IMR-90 (cell line): ENCODE results near the gene RNF215. TPM values are rescaled to one million over a fixed set of nuclear protein-coding genes. Genes with fewer than 3 reads are reported as not detected.

Experiments used
- ATAC-seq: fragments of 200-7000 bp; cut with Tn5 transposase; 2 replicates; pipeline ENCODE4 v1.9.1; 2020; ENCODE audit warnings: low read depth, mild to moderate bottlenecking, moderate library complexity
- BruUV-seq: library from RNA; stranded (reverse); fragments of 400-500 nt; replicated peaks from 2 replicates; lab custom pipeline; 2021; lab: Mats Ljungman, UMichigan
- CTCF ChIA-PET: fragments of 300-600 bp; formaldehyde crosslinking; extraction: SDS; loops from one replicate; lab custom pipeline; 2021; ENCODE audit warnings: antibody characterized with exemption; lab: Yijun Ruan, JAX
- POLR2A ChIA-PET: fragments of 300-600 bp; sonication (Branson Sonifier 250); formaldehyde crosslinking; loops from one replicate; lab custom pipeline; 2022; ENCODE audit warnings: antibody characterized with exemption; ENCODE audit not compliant: unreplicated experiment; lab: Charles Lee
- DNase-seq: peaks from one replicate; pipeline ENCODE4 v3.0.0; 2013
- H2AFZ ChIP-seq: replicated peaks from 2 replicates; pipeline ENCODE3; 2013; ENCODE audit warnings: low read length, mild to moderate bottlenecking; ENCODE audit not compliant: poor library complexity
- H2AK5ac ChIP-seq: 2 replicates; pipeline ENCODE4 v1.6.1; 2013; ENCODE audit warnings: low read depth, low read length, inconsistent platforms
- H2AK9ac ChIP-seq: replicated peaks from 2 replicates; pipeline ENCODE3; 2013; ENCODE audit warnings: mild to moderate bottlenecking, low read depth, low read length, moderate library complexity; ENCODE audit not compliant: poor library complexity
- H2BK120ac ChIP-seq: 2 replicates; pipeline ENCODE4 v1.6.1; 2013; ENCODE audit warnings: low read depth, low read length, inconsistent platforms
- H2BK15ac ChIP-seq: 3 replicates; pipeline ENCODE4 v1.6.1; 2013; ENCODE audit warnings: low read depth, low read length, inconsistent platforms
- H2BK20ac ChIP-seq: 2 replicates; pipeline ENCODE4 v1.6.1; 2013; ENCODE audit warnings: low read depth, mild to moderate bottlenecking, inconsistent platforms, low read length, moderate library complexity
- H2BK5ac ChIP-seq: 2 replicates; pipeline ENCODE4 v1.6.1; 2013; ENCODE audit warnings: mild to moderate bottlenecking, low read depth, low read length, inconsistent platforms; ENCODE audit not compliant: poor library complexity, severe bottlenecking
- H3K14ac ChIP-seq: replicated peaks from 2 replicates; pipeline ENCODE4 v1.6.1; 2013; ENCODE audit warnings: low read depth, low read length, inconsistent platforms
- H3K18ac ChIP-seq: 2 replicates; pipeline ENCODE4 v1.6.1; 2013; ENCODE audit warnings: low read depth, low read length, control low read depth
- H3K23ac ChIP-seq: 2 replicates; pipeline ENCODE4 v1.6.1; 2013; ENCODE audit warnings: low read depth, low read length, inconsistent platforms
- H3K27ac ChIP-seq: 2 replicates; pipeline ENCODE4 v1.5.1; 2013; ENCODE audit warnings: mild to moderate bottlenecking, control low read depth, low read length; ENCODE audit not compliant: insufficient read depth
- H3K27me3 ChIP-seq: 2 replicates; pipeline ENCODE4 v1.6.1; 2013; ENCODE audit warnings: low read length; ENCODE audit not compliant: control insufficient read depth, insufficient read depth
- H3K36me3 ChIP-seq: 2 replicates; pipeline ENCODE4 v1.6.1; 2013; ENCODE audit warnings: low read length, mixed read lengths; ENCODE audit not compliant: control insufficient read depth, insufficient read depth
- H3K4ac ChIP-seq: 2 replicates; pipeline ENCODE4 v1.6.1; 2013; ENCODE audit warnings: low read depth, low read length, inconsistent platforms
- H3K4me1 ChIP-seq: 2 replicates; pipeline ENCODE4 v1.6.1; 2013; ENCODE audit warnings: low read length, mixed read lengths; ENCODE audit not compliant: control insufficient read depth, insufficient read depth
- H3K4me2 ChIP-seq: 2 replicates; pipeline ENCODE4 v1.6.1; 2013; ENCODE audit warnings: low read depth, mild to moderate bottlenecking, control low read depth, low read length, moderate library complexity
- H3K4me3 ChIP-seq: 2 replicates; pipeline ENCODE4 v1.5.1; 2013; ENCODE audit warnings: low read depth, mild to moderate bottlenecking, control low read depth, low read length, moderate library complexity; ENCODE audit not compliant: insufficient read depth
- H3K56ac ChIP-seq: 2 replicates; pipeline ENCODE4 v1.6.1; 2013; ENCODE audit warnings: low read length, inconsistent platforms; ENCODE audit not compliant: insufficient read depth; ENCODE audit errors: extremely low read depth
- H3K79me1 ChIP-seq, 2 experiments: 2 replicates each; pipeline ENCODE4 v1.6.1; 2013; ENCODE audit warnings: low read length in 2 of 2, inconsistent platforms in 1 of 2, low read depth in 1 of 2
- H3K9ac ChIP-seq: 2 replicates; pipeline ENCODE4 v1.6.1; 2013; ENCODE audit warnings: low read depth, low read length, control low read depth
- H3K9me1 ChIP-seq: 2 replicates; pipeline ENCODE4 v1.6.1; 2013; ENCODE audit warnings: low read length, inconsistent platforms; ENCODE audit not compliant: insufficient read depth
- H3K9me3 ChIP-seq: 2 replicates; pipeline ENCODE4 v1.6.1; 2013; ENCODE audit warnings: low read length; ENCODE audit not compliant: control insufficient read depth, insufficient read depth
- H4K20me1 ChIP-seq: 2 replicates; pipeline ENCODE4 v1.6.1; 2013; ENCODE audit warnings: low read length, inconsistent platforms; ENCODE audit not compliant: insufficient read depth
- H4K5ac ChIP-seq: 2 replicates; pipeline ENCODE4 v1.6.1; 2013; ENCODE audit warnings: mild to moderate bottlenecking, low read depth, low read length, control low read depth
- H4K8ac ChIP-seq, 2 experiments: 2 replicates each; pipeline ENCODE4 v1.6.1; 2013; ENCODE audit warnings: low read depth in 2 of 2, low read length in 2 of 2, control low read depth in 1 of 2, inconsistent platforms in 1 of 2
- H4K91ac ChIP-seq: 2 replicates; pipeline ENCODE4 v1.6.1; 2013; ENCODE audit warnings: low read depth, low read length, inconsistent platforms; ENCODE audit not compliant: insufficient read depth
- BHLHE40 ChIP-seq: fragments of 150-350 bp; IDR thresholded peaks from 2 replicates; pipeline ENCODE4 v1.6.1; 2016; ENCODE audit warnings: mild to moderate bottlenecking, low read depth, low read length
- MAZ ChIP-seq: IDR thresholded peaks from 2 replicates; pipeline ENCODE4 v1.6.1; 2012; ENCODE audit warnings: low read depth, mild to moderate bottlenecking, low read length, improper control_type of control experiment, moderate library complexity, borderline replicate concordance
- POLR2A ChIP-seq: IDR thresholded peaks from 2 replicates; pipeline ENCODE4 v1.6.1; 2012; ENCODE audit warnings: mild to moderate bottlenecking, low read depth, low read length
- RCOR1 ChIP-seq: IDR thresholded peaks from 2 replicates; pipeline ENCODE4 v1.6.1; 2012; ENCODE audit warnings: mild to moderate bottlenecking, low read length, improper control_type of control experiment; ENCODE audit not compliant: insufficient replicate concordance
- WGBS, 2 experiments: methylation state at CpG; one replicate each; pipeline versions ENCODE4 v1.1.5 to v1.1.7; 2013; ENCODE audit warnings: missing lambda C conversion rate in 2 of 2; ENCODE audit not compliant: insufficient read length in 1 of 2; ENCODE audit errors: extremely low coverage in 2 of 2; 5-methylcytosine and 5-hydroxymethylcytosine counted together
- dilution Hi-C: fragments of 300-500 bp; cut with HindIII; formaldehyde crosslinking; loops from one replicate; pipeline ENCODE4 v1.14.3; 2018; ENCODE audit warnings: low sequenced_read_pairs; ENCODE audit not compliant: unreplicated experiment
- in situ Hi-C: fragments of 300-500 bp; cut with MboI; formaldehyde crosslinking; loops from 3 replicates; pipeline ENCODE4 v1.14.3; 2019; ENCODE audit warnings: low sequenced_read_pairs, inconsistent platforms, mixed read lengths
- intact Hi-C: fragments of 100-400 bp; cut with micrococcal nuclease; formaldehyde crosslinking; loops from 2 replicates; pipeline ENCODE4 v1.10.0; 2022
- polyA plus RNA-seq, 3 experiments: library from polyadenylated mRNA; depleted of rRNA; stranded (reverse); fragments of >200 nt; gene quantifications; 2 replicates each; pipeline ENCODE4 v1.2.3, GENCODE V29; 2012; ENCODE audit warnings: low replicate concordance in 1 of 3
- total RNA-seq: library from RNA; depleted of rRNA; stranded (reverse); fragments of >200 nt; gene quantifications from 2 replicates; pipeline ENCODE4 v1.2.3, GENCODE V29; 2012

Gene RNF215
- total and polyA plus RNA-seq, 2 of the 4 experiments (the other 2 are of a cell fraction) = 15.8 to 21.9 TPM

- Histone ChIP-seq H4K5ac (peak overlapping the region; percentile 77), H3K4me2 (peak overlapping the region; percentile 63), H3K9ac (peak overlapping the region; percentile 86), H3K18ac (peak overlapping the region; percentile 67), H3K4me1 (peaks cover 24% of the 10 kb centered on the region), H3K23ac (peak overlapping the region; percentile 96), H2BK20ac (peak overlapping the region; percentile 65; the same call in 1 of the 2 replicates), H3K79me1 (peaks cover 17 to 48% of the 10 kb centered on the region in 2 experiments; a peak in 3 of 4 replicates), H3K27ac (peak overlapping the region; percentile 92), H3K4me3 (peak overlapping the region; percentile 48), H4K20me1 (no peaks in the 10 kb centered on the region), H3K36me3 (peaks cover 11% of the 10 kb centered on the region), H3K4ac (peak overlapping the region; percentile 96), H3K56ac (peak overlapping the region; percentile 99), H2BK5ac (peak overlapping the region; percentile 95), H2AK9ac (peak overlapping the region; percentile 100), H3K27me3 (no peaks in the 10 kb centered on the region), H2BK120ac (peak overlapping the region; percentile 89), H4K8ac (peak overlapping the region; percentile 90 to 98), H3K14ac (peak overlapping the region; percentile 96), H4K91ac (peak overlapping the region; percentile 96), H2BK15ac (peak overlapping the region; percentile 43; the same call in 2 of the 3 replicates), H3K9me3 (no peaks in the 10 kb centered on the region), H3K9me1 (peaks cover 17% of the 10 kb centered on the region), H2AK5ac (peak overlapping the region; percentile 94), H2AFZ (peak overlapping the region; percentile 96)
- BruUV-seq = no TSS peak
- TF ChIP-seq MAZ = no peak
- TF ChIP-seq BHLHE40 = peak; percentile 45
- TF ChIP-seq RCOR1 = no peak
- TF ChIP-seq POLR2A = peak; percentile 78
- in situ Hi-C loops (no loop called here), intact Hi-C loops (loop anchor here (2.0 kb wide), 1 partner anchor 37 kb away; the partner anchor contains the start of gene RNF215), dilution Hi-C loops (no loop called here)
- peak; percentile 41 for ATAC-seq
- WGBS, 2 experiments = 2% methylated on average over 23 of the region's 45 CpGs; no CpG with 5 or more reads in 1 of the 2 experiments
- POLR2A ChIA-PET = interaction anchor here (0.7 to 1.0 kb wide), 2 partner anchors 27 to 197 kb away, joined by 3 read pairs; partner anchors contain the start of gene SEC14L2
- CTCF ChIA-PET = interaction anchor here (0.6 to 1.5 kb wide), 5 partner anchors 9 to 923 kb away, joined by 3 to 5 read pairs (median 3); no protein-coding TSS in a partner anchor
- DNase-seq = no peak
These were observed 36.2 kb upstream of the RNF215 start for GRCh38 chr22:30423301-30423958.
